Tibial nerve (tissue), 4 donors: ENCODE data around the gene AKR1B15.

Experiments
- EP300 ChIP-seq, 2 donors: sonication (generic); formaldehyde crosslinking; IDR thresholded peaks; one replicate each; pipeline ENCODE4 v1.6.1; 2017; ENCODE audit warnings: antibody characterized with exemption in 2 of 2, mild to moderate bottlenecking in 1 of 2
- POLR2A ChIP-seq, 2 donors: fragments of 450-650 bp; IDR thresholded peaks; one replicate each; pipeline ENCODE4 v1.6.1; 2017; ENCODE audit warnings: antibody characterized with exemption in 2 of 2, mild to moderate bottlenecking in 2 of 2, moderate library complexity in 2 of 2
- TF ChIP-seq, protein P1 (sequence below), 5 experiments: fragments of 200-600 bp in 3 of 5; fragments of 450-650 bp in 2 of 5; sonication (generic) in 3 of 5; IDR thresholded peaks; one replicate each; pipeline ENCODE4 v1.5.1; 2016 to 2019; ENCODE audit warnings: antibody characterized with exemption in 5 of 5, mild to moderate bottlenecking in 3 of 5, moderate library complexity in 2 of 5

- TF ChIP-seq POLR2A (IDR thresholded peaks at IDR 0.05) (no peak), EP300 (IDR thresholded peaks at IDR 0.05) (peak in 1 of 2 donors; percentile 32)
- TF ChIP-seq, protein P1, sequence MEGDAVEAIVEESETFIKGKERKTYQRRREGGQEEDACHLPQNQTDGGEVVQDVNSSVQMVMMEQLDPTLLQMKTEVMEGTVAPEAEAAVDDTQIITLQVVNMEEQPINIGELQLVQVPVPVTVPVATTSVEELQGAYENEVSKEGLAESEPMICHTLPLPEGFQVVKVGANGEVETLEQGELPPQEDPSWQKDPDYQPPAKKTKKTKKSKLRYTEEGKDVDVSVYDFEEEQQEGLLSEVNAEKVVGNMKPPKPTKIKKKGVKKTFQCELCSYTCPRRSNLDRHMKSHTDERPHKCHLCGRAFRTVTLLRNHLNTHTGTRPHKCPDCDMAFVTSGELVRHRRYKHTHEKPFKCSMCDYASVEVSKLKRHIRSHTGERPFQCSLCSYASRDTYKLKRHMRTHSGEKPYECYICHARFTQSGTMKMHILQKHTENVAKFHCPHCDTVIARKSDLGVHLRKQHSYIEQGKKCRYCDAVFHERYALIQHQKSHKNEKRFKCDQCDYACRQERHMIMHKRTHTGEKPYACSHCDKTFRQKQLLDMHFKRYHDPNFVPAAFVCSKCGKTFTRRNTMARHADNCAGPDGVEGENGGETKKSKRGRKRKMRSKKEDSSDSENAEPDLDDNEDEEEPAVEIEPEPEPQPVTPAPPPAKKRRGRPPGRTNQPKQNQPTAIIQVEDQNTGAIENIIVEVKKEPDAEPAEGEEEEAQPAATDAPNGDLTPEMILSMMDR (IDR thresholded peaks at IDR 0.05), result peak; percentile 71 to 87 (median 84)
These were observed 1.4 kb upstream of the AKR1B15 start for GRCh38 chr7:134547397-134548054.
